ENCODE measurements around the gene ACBD4.

DNA sequence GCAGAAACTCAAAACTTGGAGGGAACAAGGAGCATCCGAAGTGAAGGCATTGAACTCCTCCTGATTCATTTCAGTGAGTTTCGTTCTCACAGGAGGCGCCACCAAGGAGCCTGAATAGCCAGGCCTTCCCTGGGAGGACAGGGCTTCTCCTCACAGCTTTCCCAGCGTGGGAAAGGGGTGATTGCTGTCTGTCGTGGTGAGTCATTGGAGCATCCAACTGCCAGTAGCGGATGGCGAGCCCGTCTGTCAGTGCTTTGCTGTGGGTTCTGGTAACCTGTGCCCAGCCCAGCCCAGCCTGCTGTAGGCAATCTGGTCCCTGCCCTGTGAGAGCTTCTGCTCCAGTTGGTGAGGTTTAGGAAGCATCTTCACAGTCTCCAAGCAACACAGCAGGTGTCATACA lies 31.5 kb upstream of the ACBD4 start:
- TF ChIP-seq EP300 (IDR thresholded peaks at IDR 0.05) (no peak), POLR2AphosphoS5 (IDR thresholded peaks at IDR 0.05) (no peak)
- TF ChIP-seq, protein P1, sequence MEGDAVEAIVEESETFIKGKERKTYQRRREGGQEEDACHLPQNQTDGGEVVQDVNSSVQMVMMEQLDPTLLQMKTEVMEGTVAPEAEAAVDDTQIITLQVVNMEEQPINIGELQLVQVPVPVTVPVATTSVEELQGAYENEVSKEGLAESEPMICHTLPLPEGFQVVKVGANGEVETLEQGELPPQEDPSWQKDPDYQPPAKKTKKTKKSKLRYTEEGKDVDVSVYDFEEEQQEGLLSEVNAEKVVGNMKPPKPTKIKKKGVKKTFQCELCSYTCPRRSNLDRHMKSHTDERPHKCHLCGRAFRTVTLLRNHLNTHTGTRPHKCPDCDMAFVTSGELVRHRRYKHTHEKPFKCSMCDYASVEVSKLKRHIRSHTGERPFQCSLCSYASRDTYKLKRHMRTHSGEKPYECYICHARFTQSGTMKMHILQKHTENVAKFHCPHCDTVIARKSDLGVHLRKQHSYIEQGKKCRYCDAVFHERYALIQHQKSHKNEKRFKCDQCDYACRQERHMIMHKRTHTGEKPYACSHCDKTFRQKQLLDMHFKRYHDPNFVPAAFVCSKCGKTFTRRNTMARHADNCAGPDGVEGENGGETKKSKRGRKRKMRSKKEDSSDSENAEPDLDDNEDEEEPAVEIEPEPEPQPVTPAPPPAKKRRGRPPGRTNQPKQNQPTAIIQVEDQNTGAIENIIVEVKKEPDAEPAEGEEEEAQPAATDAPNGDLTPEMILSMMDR (IDR thresholded peaks at IDR 0.05): no peak
